Stimulated activated CD4-positive, alpha-beta T cell treated with anti-CD3 and anti-CD28 coated beads, Interleukin-1b, Interleukin-23, amount 100 ng/mL, for 48 hours (primary cell): ENCODE results near the gene ACOXL.
A peak's percentile ranks its signal among the peaks of the same experiment; 100 is the strongest.

ENCODE experiments used
- DNase-seq: peaks from one replicate; pipeline ENCODE4 v3.0.0-alpha.2; 2020

ACOXL gene

DNA sequence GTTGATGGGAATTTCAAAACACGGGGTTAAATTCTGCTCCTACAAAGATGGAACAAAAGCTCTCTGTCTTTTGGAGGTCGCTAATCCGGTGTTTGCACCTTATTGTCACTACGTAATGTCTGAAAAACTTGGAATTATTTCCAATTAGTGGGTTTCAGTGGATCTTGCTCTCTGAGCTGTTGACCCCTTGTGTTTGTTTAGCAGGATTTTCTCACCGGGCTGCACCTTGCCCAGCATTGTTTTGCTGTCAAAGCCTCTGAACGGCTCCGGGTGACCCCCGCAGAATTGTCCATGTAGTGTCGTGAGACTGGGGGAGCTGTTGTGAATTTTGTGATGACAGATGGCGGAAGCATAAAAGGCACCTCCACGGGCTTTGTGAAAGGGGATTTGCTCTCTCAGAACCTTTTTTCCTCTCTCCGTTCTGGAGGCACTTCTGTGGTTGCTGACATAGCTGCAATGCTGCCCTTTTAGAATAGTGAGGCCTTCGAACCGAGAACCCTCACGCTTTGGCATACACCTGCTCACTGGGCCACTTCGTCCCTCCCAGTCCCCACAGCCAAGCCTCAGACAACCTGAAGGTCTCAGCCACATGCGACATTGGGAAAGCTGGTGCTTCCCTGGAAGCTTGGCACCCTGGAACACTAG, 129.4 kb downstream of the ACOXL start:
- DNase-seq = no peak

DNA sequence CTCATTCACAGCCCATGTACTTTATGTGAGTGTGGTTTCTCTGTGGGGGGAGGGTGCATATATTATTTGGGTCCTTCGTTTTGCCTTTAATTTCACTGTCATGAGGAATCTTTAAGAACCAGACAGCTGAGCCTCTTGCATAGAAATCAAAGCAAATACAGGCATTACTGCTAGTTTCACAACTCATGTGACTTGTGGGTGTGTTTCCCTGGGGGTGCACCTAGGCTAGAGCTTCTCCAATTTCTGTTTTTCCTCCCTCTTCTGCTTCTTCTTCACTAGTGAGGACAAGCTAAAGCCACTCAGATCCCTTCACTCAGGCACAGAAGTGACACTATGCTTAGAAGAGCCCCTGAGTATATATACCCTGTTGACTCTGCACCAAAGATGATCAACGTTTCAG, 131.4 kb downstream of the ACOXL start:
- DNase-seq = no peak

- DNase-seq = no peak
Observed at GRCh38 chr2:110864176-110864575, 131.8 kb downstream of the ACOXL start.

DNA sequence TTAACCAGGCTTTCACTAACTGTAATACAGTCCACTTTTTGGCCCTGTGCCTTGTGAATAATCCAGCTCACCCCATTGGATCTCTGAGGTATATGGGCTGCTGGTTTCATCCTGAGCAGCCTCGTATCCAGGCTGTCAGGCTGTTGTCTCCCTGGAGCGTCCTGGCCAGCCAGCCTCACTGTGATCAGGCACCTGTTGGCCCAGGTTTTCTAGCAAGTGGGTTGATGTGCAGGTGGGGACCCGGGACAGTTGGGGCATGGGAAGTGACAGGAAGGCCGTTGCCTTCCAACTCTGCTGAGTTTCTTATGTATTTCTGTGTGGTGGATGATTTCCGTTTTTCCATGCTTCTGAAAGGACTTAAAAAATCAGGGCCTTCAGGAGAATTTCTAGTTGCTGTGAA, 132.4 kb downstream of the ACOXL start:
- no peak for DNase-seq

DNA sequence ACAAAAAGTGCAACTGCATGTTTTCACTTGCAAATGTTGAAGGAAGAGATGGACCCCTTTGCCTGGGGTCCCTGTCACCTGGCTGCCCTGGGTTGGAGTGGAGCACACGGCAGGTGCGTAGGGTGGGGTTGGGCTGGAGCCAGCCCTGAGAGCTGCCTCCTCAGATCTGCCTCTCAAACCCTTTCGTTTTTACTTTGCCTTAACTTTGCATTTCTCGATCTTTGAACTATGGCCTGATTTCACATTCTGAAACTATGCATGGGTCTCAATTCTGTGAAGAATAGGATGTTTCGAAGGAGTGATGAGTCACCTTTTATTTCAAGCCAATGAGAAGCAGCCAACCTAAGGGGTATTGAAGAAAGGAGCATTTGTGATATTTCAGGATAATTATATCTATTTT, 132.8 kb downstream of the ACOXL start:
- DNase-seq = peak; percentile 45

- no peak for DNase-seq
Observed at GRCh38 chr2:110866045-110866444, 133.7 kb downstream of the ACOXL start.

DNA sequence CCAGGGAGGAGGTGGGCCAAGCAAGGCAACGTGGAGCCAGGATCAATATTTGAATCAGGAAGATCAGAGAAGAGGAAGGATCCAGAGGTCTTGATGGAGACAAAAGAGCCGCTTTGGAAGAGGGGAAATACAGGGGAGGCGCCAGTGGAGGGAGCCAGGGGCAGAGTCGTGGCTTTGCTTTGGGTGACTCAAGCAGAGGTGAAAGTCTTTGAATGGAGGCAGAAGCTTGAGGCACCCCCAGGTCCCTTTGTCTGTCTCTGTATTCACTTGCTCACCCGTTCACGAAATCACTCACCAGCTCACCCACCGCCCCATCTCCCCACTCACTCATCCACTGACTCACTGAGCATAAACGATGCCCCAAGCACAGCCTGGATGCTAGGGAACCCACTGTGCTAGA, 134.1 kb downstream of the ACOXL start:
- peak; percentile 87 for DNase-seq

- no peak for DNase-seq
Observed at GRCh38 chr2:110867078-110867477, 134.7 kb downstream of the ACOXL start.

DNA sequence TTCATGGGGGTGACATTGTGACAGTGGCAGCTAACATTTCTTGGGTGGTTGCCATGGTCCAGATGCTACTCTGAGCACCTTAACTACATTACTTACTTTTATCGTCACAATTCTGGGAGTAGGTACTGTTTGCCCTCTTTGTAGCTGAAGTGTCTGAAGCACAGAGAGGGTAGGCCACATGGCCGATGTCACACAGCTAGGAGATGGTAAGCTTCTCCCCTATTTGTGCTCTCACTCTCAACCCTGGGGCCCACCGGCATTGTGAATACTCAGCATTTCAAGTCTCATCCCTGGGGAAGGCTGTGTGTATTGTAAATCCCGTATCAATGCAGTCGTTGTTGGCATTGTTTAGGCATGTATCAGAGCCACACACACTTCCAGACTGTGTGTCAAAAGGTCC, 136.6 kb downstream of the ACOXL start:
- no peak for DNase-seq

GRCh38 chr2:110869472-110870446, 137.4 kb downstream of the ACOXL start:
- no peak for DNase-seq

DNA sequence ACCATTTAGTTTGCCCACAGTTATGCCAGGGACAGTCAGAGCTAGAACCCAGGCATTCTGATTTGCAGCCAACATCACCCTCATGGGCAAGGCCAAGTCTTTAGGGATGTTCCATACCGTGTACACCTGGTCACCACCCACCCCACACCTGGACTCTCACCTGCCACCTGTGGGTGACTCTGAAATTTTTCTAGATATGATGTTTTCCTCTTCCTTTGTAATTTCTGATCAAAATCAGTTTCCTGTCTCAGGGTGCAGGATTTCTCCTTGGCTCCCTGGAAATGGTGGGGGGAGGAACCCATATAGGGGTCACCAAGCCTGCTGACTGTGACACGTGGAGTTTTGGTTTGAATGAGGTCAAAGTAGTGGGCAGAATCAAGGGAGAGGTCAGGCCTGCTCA, 138.2 kb downstream of the ACOXL start:
- no peak for DNase-seq

- peak; percentile 24 for DNase-seq
Observed at GRCh38 chr2:110871637-110872036, 139.3 kb downstream of the ACOXL start.

GRCh38 chr2:110872521-110872920, 140.1 kb downstream of the ACOXL start:
- DNase-seq = no peak

DNA sequence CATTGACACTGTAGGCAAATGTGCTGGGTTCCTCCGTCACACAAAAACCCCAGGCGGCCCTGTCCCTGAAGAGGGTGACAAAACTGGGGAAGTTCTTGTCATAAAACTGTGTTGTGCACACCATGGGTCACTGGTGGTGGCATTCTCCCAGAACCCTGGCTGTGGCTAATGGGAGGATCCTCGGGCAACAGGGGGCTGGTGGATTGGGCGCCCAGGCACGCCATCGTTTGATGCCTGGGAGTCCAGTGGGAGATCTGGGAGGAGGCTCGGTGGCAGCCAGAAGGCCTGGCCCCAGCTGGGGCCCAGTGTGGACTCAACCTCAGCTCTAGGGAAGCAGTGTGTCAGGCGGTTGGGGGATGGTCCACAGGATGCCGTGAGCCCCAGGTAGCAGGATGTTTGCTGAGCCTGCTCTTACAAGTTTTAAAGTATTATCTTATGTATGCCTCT, 140.7 kb downstream of the ACOXL start:
- DNase-seq = no peak

DNA sequence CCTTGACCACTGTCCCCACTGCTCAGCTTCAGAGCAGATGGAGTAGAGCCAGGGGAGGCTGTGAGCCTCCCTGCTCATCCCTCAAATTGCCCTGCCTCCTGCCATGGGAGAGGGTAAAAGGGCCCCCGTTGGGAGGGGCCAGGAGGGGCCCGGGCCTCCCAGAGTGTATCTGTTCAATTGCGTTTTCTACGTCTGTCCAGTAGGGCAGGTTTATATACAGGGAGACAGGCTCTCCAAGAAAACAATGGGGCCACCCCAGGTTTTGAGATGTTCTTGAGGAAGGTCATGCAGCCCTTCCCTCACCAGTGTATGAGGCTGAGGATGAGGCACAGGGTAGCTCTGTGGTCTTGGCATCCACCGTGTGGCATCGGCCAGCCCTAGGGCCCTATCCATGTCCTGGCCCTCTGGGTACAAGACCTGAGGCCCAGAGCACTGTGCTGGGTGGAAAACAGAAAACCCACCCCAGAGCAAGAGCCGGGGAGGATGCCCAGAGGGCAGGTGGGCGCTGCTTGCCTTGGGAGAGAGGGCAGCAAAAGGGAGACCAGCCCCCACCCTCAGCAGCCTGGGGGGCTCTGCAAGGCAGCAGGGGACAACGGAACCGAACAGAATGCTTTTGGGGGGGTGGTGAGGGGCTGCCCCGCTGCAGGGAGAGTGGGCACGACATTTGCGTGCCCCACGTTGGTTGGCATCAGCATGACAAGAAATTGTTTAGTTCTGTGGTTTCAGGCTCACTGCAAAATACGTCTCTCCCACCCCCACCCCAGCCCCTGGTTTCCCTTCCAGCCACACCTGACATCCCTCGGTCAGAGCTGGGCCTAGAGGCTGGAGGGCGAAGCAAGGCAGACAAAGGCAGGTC, 141.5 kb downstream of the ACOXL start:
- DNase-seq = no peak

DNA sequence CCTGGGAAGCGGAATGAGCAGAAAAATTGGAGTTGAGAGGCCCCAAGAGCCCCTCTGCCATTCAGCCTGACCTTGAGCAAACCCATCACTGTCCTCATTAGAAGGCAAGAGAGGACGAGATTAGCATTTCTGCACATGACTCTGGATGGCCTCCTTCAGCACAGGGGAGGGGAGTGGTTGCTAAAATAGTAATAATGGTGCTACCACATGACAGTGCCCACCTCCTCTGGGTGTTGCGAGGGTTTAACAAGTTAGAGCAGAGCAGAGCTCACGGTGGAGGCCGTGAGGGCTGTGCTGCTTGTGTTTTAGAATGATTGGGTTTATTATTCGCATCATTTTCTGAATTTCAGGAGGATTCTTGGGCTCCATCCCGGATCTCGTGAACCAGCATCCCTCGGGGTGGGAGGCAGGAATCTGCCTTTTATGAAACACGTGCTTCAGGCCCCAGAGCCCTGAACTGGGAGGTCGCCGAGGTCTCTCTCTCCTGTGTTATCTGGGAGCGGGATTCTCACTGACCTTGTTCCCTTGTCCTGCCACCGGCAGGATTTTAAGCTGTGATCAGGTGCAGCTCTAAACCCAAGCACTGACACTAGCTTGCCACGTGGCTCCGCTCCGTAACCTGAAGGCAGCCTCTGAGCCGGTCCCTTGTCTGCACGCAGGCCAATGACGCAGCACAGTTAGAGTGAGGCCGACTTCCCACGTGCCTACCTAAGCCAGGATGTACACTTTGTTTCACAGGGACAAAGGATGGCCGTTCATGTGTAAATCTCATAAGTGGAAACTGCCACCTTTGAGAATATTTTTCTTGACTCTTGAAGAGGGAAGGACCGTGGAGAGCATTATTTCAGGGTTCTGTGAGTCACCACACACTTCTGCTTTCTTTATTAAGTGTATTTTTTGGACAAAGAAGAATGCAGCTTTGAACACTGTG, 142.3 kb downstream of the ACOXL start:
- DNase-seq = no peak

GRCh38 chr2:110875384-110875725, 143.0 kb downstream of the ACOXL start:
- DNase-seq = no peak

DNA sequence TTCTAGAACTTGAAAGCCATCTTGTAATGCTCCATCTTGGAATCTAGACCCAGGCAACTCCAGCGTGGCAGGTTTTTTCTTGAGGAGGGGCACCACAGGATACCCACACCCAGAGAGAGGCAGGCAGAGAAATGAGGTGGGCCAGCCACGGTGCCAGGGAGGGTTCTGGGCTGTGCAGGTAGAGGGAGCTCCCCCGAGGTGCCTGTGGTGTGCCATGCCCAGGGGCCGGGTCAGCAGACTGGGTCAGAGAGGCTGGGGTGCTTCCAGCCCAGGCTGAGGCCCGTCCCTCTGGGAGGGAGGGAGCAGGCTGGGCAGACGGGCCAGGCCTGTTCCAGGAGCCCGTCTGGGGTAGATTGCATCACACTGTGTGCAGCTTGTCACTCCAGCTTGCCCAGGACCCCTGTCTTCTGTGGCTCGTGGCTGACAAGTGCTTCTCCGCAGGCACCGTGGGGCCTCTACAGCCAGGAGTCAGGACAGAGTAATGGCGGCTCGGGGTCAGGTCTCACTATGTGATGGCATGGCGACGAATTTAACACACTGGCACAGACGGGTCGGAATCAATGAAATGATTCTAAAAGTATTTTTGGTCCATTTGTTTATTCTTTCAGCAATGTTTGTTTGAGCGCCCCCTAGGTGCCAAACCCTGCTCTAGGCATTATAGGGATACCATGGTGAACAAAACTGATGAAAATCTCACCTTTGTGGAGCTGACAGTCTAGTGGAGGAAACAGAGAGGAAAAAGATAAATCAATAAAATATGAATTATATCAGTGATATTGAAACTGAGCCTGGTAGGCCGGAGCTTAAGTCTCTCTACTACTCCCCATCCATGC, 144.0 kb downstream of the ACOXL start:
- DNase-seq = no peak

GRCh38 chr2:110877031-110877827, 144.9 kb downstream of the ACOXL start:
- DNase-seq = no peak

GRCh38 chr2:110878150-110878549, 145.8 kb downstream of the ACOXL start:
- DNase-seq = no peak
